Activated CD8-positive, alpha-beta T cell treated with anti-CD3 and anti-CD28 coated beads, Interleukin-2, amount 10 ng/mL, durations not matched to agents 7 days and 5 days (primary cell): ENCODE results near the gene B4GALT2. TPM values are rescaled to one million over a fixed set of nuclear protein-coding genes. Genes with fewer than 3 reads are reported as not detected.
A peak's percentile ranks its signal among the peaks of the same experiment; 100 is the strongest.

ENCODE experiments used
- ATAC-seq: fragments of 150-1000 bp; cut with Tn5 transposase; one replicate; pipeline ENCODE4 v1.10.0; 2021; ENCODE audit warnings: moderate library complexity
- CTCF ChIA-PET: fragments of 350-600 bp; sonication (Branson Sonifier 250); formaldehyde crosslinking; loops from one replicate; lab custom pipeline; 2021; ENCODE audit warnings: antibody characterized with exemption; lab: Charles Lee
- POLR2A ChIA-PET: fragments of 350-600 bp; sonication (Branson Sonifier 250); formaldehyde crosslinking; loops from one replicate; lab custom pipeline; 2021; ENCODE audit warnings: antibody characterized with exemption; lab: Charles Lee
- DNase-seq: peaks from one replicate; pipeline ENCODE4 v3.0.0-alpha.2; 2020
- H3K27ac Mint-ChIP-seq: one replicate; pipeline ENCODE4 v1.8.0; 2021; ENCODE audit warnings: mild to moderate bottlenecking, mixed read lengths
- H3K27me3 Mint-ChIP-seq: one replicate; pipeline ENCODE4 v1.8.0; 2021; ENCODE audit warnings: low read depth, mixed read lengths
- H3K36me3 Mint-ChIP-seq: one replicate; pipeline ENCODE4 v1.8.0; 2021; ENCODE audit warnings: low read depth, mixed read lengths
- H3K4me1 Mint-ChIP-seq: one replicate; pipeline ENCODE4 v1.8.0; 2021; ENCODE audit warnings: low read depth, mixed read lengths
- H3K4me3 Mint-ChIP-seq: one replicate; pipeline ENCODE4 v1.8.0; 2021; ENCODE audit warnings: mild to moderate bottlenecking, mixed read lengths
- H3K9me3 Mint-ChIP-seq: one replicate; pipeline ENCODE4 v1.8.0; 2022; ENCODE audit warnings: mixed read lengths; ENCODE audit not compliant: insufficient read depth
- total RNA-seq, 2 experiments: library from RNA; stranded (reverse); gene quantifications; one replicate each; pipeline ENCODE4 v1.2.3, GENCODE V29; 2021

The B4GALT2 gene
- total RNA-seq, 2 experiments from 2014 or later = 20.1 to 20.2 TPM

DNA sequence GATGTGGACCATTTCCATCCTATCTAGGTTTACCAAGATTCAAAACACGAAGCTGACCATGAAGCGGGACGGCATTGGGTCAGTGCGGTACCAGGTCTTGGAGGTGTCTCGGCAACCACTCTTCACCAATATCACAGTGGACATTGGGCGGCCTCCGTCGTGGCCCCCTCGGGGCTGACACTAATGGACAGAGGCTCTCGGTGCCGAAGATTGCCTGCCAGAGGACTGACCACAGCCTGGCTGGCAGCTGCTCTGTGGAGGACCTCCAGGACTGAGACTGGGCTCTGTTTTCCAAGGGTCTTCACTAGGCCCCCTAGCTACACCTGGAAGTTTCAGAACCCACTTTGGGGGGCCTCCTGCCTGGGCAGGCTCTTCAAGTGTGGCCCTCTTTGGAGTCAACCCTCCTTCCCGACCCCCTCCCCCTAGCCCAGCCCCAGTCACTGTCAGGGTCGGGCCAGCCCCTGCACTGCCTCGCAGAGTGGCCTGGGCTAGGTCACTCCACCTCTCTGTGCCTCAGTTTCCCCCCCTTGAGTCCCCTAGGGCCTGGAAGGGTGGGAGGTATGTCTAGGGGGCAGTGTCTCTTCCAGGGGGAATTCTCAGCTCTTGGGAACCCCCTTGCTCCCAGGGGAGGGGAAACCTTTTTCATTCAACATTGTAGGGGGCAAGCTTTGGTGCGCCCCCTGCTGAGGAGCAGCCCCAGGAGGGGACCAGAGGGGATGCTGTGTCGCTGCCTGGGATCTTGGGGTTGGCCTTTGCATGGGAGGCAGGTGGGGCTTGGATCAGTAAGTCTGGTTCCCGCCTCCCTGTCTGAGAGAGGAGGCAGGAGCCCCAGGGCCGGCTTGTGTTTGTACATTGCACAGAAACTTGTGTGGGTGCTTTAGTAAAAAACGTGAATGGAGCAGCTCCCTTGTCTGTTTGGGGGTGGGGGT lies 11.5 kb downstream of the B4GALT2 start:
- peak overlapping the region; percentile 89 for H3K4me3 Mint-ChIP-seq
- H3K27ac Mint-ChIP-seq = peak overlapping the region; percentile 85
- no peaks in the 10 kb centered on the region for H3K9me3 Mint-ChIP-seq
- H3K27me3 Mint-ChIP-seq = no peaks in the 10 kb centered on the region
- H3K4me1 Mint-ChIP-seq = peaks cover 28% of the 10 kb centered on the region
- CTCF ChIA-PET = interaction anchor here (1.5 kb wide), 1 partner anchor 14 kb away, joined by 7 read pairs; no protein-coding TSS in a partner anchor
- no peak for DNase-seq
- ATAC-seq = no peak
- POLR2A ChIA-PET = interaction anchor here (0.8 to 1.1 kb wide), 2 partner anchors 12 to 15 kb away, joined by 3 to 4 read pairs; no protein-coding TSS in a partner anchor
- no peaks in the 10 kb centered on the region for H3K36me3 Mint-ChIP-seq

- H3K27ac Mint-ChIP-seq = peak overlapping the region; percentile 85
- peak overlapping the region; percentile 89 for H3K4me3 Mint-ChIP-seq
- DNase-seq = no peak
- no peak for ATAC-seq
- no peaks in the 10 kb centered on the region for H3K36me3 Mint-ChIP-seq
- no peaks in the 10 kb centered on the region for H3K27me3 Mint-ChIP-seq
- H3K9me3 Mint-ChIP-seq = no peaks in the 10 kb centered on the region
- ChIA-PET CTCF (interaction anchor here (1.5 to 4.1 kb wide), 2 partner anchors 14 to 15 kb away, joined by 7 to 21 read pairs; no protein-coding TSS in a partner anchor), POLR2A (interaction anchor here (1.1 kb wide), 1 partner anchor 16 kb away, joined by 4 read pairs; no protein-coding TSS in a partner anchor)
- peaks cover 28% of the 10 kb centered on the region for H3K4me1 Mint-ChIP-seq
These were observed 12.1 kb downstream of the B4GALT2 start for GRCh38 chr1:43991200-43991475.

GRCh38 chr1:43991476-43992231 lies 12.6 kb downstream of the B4GALT2 start, which contains the start of gene CCDC24:
TSS of gene CCDC24 (plus strand) at chr1:43991599. CDS start at chr1:43991879, 280 bp downstream.
- no peaks in the 10 kb centered on the region for H3K9me3 Mint-ChIP-seq
- ChIA-PET CTCF (interaction anchor here (0.6 to 4.1 kb wide), 6 partner anchors 12 to 55 kb away, joined by 3 to 21 read pairs (median 6); partner anchors contain the start of gene ATP6V0B), POLR2A (interaction anchor here (0.6 to 0.9 kb wide), 2 partner anchors 17 to 22 kb away, joined by 3 to 5 read pairs; partner anchors contain the start of genes ATP6V0B and DPH2)

GRCh38 chr1:43992232-43992995 lies 13.4 kb downstream of the B4GALT2 start:
- Mint-ChIP-seq H3K36me3 (no peaks in the 10 kb centered on the region), H3K27ac (peak overlapping the region; percentile 1), H3K27me3 (no peaks in the 10 kb centered on the region), H3K9me3 (no peaks in the 10 kb centered on the region), H3K4me3 (peak overlapping the region; percentile 89), H3K4me1 (peaks cover 28% of the 10 kb centered on the region)
- DNase-seq = no peak
- ChIA-PET CTCF (interaction anchor here (0.6 to 4.1 kb wide), 7 partner anchors 11 to 56 kb away, joined by 3 to 21 read pairs (median 3); partner anchors contain the start of gene ATP6V0B), POLR2A (interaction anchor here (0.6 to 1.2 kb wide), 5 partner anchors 18 to 38 kb away, joined by 3 to 5 read pairs (median 3); partner anchors contain the start of genes ATP6V0B, DPH2 and SLC6A9)
- no peak for ATAC-seq

More at GRCh38 chr1:43991476-43992231, 12.6 kb downstream of the B4GALT2 start, which contains the start of gene CCDC24:
- H3K4me1 Mint-ChIP-seq = peaks cover 28% of the 10 kb centered on the region
- H3K36me3 Mint-ChIP-seq = no peaks in the 10 kb centered on the region
- H3K4me3 Mint-ChIP-seq = peak within 1 kb of the TSS; percentile 89
- H3K27me3 Mint-ChIP-seq = no peaks in the 10 kb centered on the region
- ATAC-seq (peak; percentile 87), DNase-seq (peak; percentile 80)
- peak within 1 kb of the TSS; percentile 85 for H3K27ac Mint-ChIP-seq

GRCh38 chr1:43993206-43993914 lies 14.3 kb downstream of the B4GALT2 start:
- CTCF ChIA-PET = interaction anchor here (0.6 to 4.1 kb wide), 6 partner anchors 12 to 691 kb away, joined by 3 to 21 read pairs (median 6); no protein-coding TSS in a partner anchor
- H3K27me3 Mint-ChIP-seq = no peaks in the 10 kb centered on the region
- no peaks in the 10 kb centered on the region for H3K9me3 Mint-ChIP-seq
- peaks cover 29% of the 10 kb centered on the region for H3K4me1 Mint-ChIP-seq
- DNase-seq (no peak), ATAC-seq (no peak)
- POLR2A ChIA-PET = interaction anchor here (0.6 to 1.2 kb wide), 3 partner anchors 17 to 37 kb away, joined by 3 to 5 read pairs (median 3); partner anchors contain the start of gene SLC6A9
- no peak overlapping the region for H3K27ac Mint-ChIP-seq
- H3K36me3 Mint-ChIP-seq = no peaks in the 10 kb centered on the region
- H3K4me3 Mint-ChIP-seq = no peak overlapping the region

DNA sequence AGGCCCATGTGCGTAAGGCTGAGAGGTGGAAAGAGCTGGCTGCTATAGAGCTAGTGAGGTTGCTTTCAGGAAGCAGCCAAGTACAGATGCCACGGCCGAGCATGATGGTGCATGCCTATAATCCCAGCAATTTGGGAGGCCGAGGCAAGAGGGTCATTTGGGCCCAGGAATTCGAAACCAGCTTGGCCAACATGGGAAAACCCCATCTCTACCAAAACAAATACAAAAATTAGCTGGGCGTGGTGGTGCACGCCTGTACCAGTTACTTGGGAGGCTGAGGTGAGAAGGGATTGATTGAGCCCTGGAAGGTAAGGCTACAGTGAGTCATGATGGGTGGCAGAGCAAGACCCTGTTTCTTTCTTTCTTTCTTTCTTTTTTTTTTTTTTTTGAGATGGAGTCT lies 15.1 kb downstream of the B4GALT2 start:
- Mint-ChIP-seq H3K9me3 (no peaks in the 10 kb centered on the region), H3K27ac (no peak overlapping the region), H3K4me1 (peaks cover 33% of the 10 kb centered on the region), H3K27me3 (no peaks in the 10 kb centered on the region), H3K4me3 (no peak overlapping the region), H3K36me3 (no peaks in the 10 kb centered on the region)
- POLR2A ChIA-PET = no interaction called here
- CTCF ChIA-PET = interaction anchor here (1.1 to 4.1 kb wide), 4 partner anchors 12 to 54 kb away, joined by 3 to 21 read pairs (median 10); no protein-coding TSS in a partner anchor
- no peak for DNase-seq
- no peak for ATAC-seq

DNA sequence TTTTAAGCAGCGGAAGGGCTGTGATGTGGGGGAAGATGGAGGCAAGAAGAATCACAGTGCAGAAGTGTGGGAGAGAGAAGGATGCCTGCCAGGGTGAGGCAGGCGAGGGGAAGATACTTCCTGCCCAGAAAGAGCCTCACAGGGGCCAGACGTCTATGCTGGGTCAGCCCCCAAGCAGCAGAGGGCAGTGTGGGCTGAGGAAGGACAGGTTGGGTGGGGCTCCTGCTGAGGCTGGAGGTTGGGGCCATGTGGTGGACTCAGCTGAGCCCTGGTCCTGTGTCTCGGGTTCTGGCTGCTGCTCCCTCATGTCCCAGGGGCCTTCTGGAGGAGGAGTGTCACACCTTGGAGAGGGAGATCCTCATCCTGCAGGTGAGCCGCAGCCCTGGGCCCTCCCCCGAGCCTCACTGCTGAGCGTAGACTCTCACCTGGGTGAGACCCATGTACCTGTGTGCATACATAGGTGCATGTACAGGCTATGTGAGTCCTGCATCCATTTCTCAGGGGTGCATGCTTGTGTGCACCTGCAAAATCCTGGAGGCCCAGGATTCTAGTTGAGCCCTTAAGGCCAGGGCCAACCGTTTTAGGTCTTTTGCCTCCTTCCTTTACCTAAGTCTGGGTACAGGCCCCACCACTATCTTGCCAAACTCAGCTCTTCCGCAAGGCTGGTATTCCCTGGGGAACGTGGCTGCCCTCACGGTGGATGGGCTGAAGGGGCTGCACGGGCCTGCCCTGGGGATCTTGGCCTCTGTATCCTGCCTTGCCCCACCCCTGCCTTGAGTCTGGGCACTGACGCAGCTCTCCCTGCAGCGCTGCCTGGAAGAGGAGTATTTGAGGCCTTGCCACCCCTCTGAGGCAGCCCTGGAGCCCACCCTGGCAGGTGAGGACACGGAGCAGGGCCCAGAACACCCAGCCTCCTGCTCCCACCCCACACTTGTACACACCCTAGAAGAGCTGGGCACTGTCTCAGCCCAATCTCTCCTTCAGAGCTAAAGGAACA lies 16.1 kb downstream of the B4GALT2 start:
- no peaks in the 10 kb centered on the region for H3K27me3 Mint-ChIP-seq
- no peak overlapping the region for H3K27ac Mint-ChIP-seq
- POLR2A ChIA-PET = no interaction called here
- peak; percentile 39 for DNase-seq
- no peak for ATAC-seq
- no peak overlapping the region for H3K4me3 Mint-ChIP-seq
- H3K36me3 Mint-ChIP-seq = no peaks in the 10 kb centered on the region
- H3K9me3 Mint-ChIP-seq = no peaks in the 10 kb centered on the region
- CTCF ChIA-PET = interaction anchor here (1.1 to 4.1 kb wide), 3 partner anchors 11 to 53 kb away, joined by 3 to 21 read pairs (median 4); no protein-coding TSS in a partner anchor
- H3K4me1 Mint-ChIP-seq = peaks cover 38% of the 10 kb centered on the region

- ChIA-PET POLR2A (no interaction called here), CTCF (interaction anchor here (1.1 kb wide), 1 partner anchor 40 kb away, joined by 4 read pairs; no protein-coding TSS in a partner anchor)
- Mint-ChIP-seq H3K4me1 (peaks cover 34% of the 10 kb centered on the region), H3K27me3 (no peaks in the 10 kb centered on the region), H3K36me3 (no peaks in the 10 kb centered on the region), H3K27ac (no peak overlapping the region), H3K9me3 (no peaks in the 10 kb centered on the region), H3K4me3 (no peak overlapping the region)
- DNase-seq (no peak), ATAC-seq (no peak)
These were observed 17.1 kb downstream of the B4GALT2 start for GRCh38 chr1:43995984-43996732.

DNA sequence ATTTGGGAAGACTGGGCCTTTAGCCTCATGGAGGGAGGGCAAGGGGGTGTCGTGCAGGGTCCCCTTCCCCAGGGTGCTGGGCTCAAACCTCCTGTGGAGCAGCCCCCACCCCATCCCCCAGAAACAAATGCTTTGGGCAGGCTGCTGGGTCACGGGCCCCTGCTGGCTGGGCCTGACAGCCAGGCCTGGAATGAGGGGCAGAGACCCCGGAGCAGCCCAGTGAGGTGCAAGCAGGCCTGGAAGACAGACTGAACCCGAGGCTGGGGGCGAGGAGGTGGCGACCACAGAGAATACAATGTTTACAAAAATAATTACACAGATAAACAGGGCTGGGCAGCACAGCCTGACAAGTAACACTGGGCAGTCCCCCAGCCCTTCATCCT lies 17.7 kb downstream of the B4GALT2 start:
- CTCF ChIA-PET = interaction anchor here (1.1 kb wide), 1 partner anchor 40 kb away, joined by 4 read pairs; no protein-coding TSS in a partner anchor
- H3K9me3 Mint-ChIP-seq = no peaks in the 10 kb centered on the region
- no peak for ATAC-seq
- H3K36me3 Mint-ChIP-seq = no peaks in the 10 kb centered on the region
- no peaks in the 10 kb centered on the region for H3K27me3 Mint-ChIP-seq
- no peak overlapping the region for H3K4me3 Mint-ChIP-seq
- DNase-seq = no peak
- peaks cover 28% of the 10 kb centered on the region for H3K4me1 Mint-ChIP-seq
- H3K27ac Mint-ChIP-seq = no peak overlapping the region
- POLR2A ChIA-PET = no interaction called here
